Measurements from ENCODE around the gene HSD17B3. TPM values are rescaled to one million over a fixed set of nuclear protein-coding genes. Genes with fewer than 3 reads are reported as not detected.

Gene HSD17B3
- total RNA-seq, 1 donor from 2014 or later, result not detected

DNA sequence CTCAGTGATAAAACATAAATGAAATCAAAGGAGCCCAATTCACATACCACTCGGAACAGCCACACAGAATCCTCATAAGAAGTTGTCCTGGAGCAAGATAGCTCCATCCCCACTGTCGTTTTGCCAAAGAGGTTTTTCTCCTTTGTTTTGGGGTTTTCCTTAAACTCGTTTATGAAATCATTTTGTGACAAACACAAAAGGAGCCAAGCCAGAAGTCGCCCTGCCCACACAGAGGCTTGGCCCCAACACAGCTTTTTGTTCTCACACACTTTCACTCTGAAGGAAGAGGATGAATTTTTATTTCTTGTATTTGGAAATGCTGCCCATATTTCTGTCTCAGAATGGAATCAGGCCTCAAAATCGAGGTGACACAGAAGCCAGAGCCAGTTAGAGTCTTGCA lies 113.4 kb downstream of the HSD17B3 start:
- Histone ChIP-seq H3K36me3 (ENCODE audit: control insufficient read depth, insufficient read depth, low read length) (no peaks in the 10 kb centered on the region), H3K4me3 (ENCODE audit: low read depth, low read length) (no peak overlapping the region), H3K27me3 (ENCODE audit: control insufficient read depth, insufficient read depth, low read length) (no peaks in the 10 kb centered on the region)
- TF ChIP-seq, protein P1, sequence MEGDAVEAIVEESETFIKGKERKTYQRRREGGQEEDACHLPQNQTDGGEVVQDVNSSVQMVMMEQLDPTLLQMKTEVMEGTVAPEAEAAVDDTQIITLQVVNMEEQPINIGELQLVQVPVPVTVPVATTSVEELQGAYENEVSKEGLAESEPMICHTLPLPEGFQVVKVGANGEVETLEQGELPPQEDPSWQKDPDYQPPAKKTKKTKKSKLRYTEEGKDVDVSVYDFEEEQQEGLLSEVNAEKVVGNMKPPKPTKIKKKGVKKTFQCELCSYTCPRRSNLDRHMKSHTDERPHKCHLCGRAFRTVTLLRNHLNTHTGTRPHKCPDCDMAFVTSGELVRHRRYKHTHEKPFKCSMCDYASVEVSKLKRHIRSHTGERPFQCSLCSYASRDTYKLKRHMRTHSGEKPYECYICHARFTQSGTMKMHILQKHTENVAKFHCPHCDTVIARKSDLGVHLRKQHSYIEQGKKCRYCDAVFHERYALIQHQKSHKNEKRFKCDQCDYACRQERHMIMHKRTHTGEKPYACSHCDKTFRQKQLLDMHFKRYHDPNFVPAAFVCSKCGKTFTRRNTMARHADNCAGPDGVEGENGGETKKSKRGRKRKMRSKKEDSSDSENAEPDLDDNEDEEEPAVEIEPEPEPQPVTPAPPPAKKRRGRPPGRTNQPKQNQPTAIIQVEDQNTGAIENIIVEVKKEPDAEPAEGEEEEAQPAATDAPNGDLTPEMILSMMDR (IDR thresholded peaks at IDR 0.05; ENCODE audit: insufficient read depth, low read length, poor library complexity, severe bottlenecking), result no peak
- no peak for DNase-seq (ENCODE audit: low read depth)

GRCh38 chr9:96187151-96187555 lies 114.8 kb downstream of the HSD17B3 start:
- no peaks in the 10 kb centered on the region for H3K36me3 ChIP-seq (ENCODE audit: control insufficient read depth, insufficient read depth, low read length)
- no peak for DNase-seq (ENCODE audit: low read depth)

DNA sequence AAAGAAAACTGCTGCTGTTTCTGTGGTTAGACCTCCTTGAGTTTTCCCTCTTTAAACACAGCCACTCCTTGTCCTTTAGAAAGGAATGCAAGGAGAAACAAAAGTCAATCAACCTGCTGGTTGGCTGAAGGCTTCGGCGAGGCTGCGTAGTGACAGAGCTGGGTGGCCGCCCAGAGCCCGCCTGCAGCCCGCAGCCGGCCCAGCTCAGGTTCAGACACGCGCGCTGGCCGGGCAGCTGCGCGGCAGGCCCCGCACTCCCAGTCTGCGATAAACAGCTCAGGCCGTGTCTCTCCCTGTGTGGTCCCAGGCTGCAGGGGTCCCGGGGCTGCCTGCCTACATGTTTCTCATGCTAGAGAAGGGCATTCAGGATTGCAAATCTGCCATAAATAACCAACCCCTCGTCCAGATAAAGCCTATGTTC lies 115.4 kb downstream of the HSD17B3 start:
- no peaks in the 10 kb centered on the region for H3K36me3 ChIP-seq (ENCODE audit: control insufficient read depth, insufficient read depth, low read length)
- H3K4me3 ChIP-seq (ENCODE audit: low read depth, low read length), result no peak overlapping the region
- TF ChIP-seq, protein P1 (IDR thresholded peaks at IDR 0.05; ENCODE audit: insufficient read depth, low read length, poor library complexity, severe bottlenecking), result no peak
- peaks cover 5% of the 10 kb centered on the region for H3K27me3 ChIP-seq (ENCODE audit: control insufficient read depth, insufficient read depth, low read length)
- DNase-seq (ENCODE audit: low read depth), result no peak

More at GRCh38 chr9:96187151-96187555, 114.8 kb downstream of the HSD17B3 start:
- H3K27me3 ChIP-seq (ENCODE audit: control insufficient read depth, insufficient read depth, low read length), result peaks cover 3% of the 10 kb centered on the region
- TF ChIP-seq, protein P1 (IDR thresholded peaks at IDR 0.05; ENCODE audit: insufficient read depth, low read length, poor library complexity, severe bottlenecking), result no peak
- no peak overlapping the region for H3K4me3 ChIP-seq (ENCODE audit: low read depth, low read length)

DNA sequence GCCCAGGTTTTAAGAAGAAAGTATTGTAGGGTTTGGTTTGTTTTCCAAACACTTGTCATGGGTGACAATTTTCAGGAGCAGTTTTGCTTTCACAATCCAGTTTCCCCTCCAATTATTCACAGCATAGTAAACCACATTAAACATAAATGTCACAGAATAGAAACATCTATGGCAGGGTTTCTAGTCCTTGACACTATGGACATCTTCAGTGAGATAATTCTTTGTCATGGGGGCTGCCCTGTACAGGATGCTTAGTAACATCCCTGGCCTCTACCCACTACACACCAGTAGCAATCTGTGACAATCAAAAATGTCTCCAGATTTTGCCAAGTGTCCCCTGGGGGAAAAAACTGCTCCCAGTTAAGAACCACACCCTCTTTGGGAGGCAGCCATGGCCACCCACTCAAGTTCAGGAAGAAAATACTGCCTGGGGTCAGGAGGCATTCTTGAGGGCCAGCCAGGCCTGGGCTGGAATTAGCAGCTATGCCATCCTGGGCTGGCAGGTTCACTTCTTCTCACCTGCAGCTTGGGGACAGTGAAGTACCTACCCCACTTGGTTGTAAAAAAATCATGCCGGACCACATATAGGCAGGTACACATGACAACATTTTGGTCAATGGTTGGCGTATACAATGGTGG lies 116.3 kb downstream of the HSD17B3 start:
- TF ChIP-seq, protein P1 (IDR thresholded peaks at IDR 0.05; ENCODE audit: insufficient read depth, low read length, poor library complexity, severe bottlenecking), result no peak
- Histone ChIP-seq H3K27me3 (ENCODE audit: control insufficient read depth, insufficient read depth, low read length) (peaks cover 5% of the 10 kb centered on the region), H3K4me3 (ENCODE audit: low read depth, low read length) (no peak overlapping the region), H3K36me3 (ENCODE audit: control insufficient read depth, insufficient read depth, low read length) (no peaks in the 10 kb centered on the region)
- DNase-seq (ENCODE audit: low read depth), result no peak

Other genes starting within 250 kb of the HSD17B3 start
- 49.5 and 50.4 TPM in 2 replicates for gene SLC35D2, start 81.5 kb upstream of the HSD17B3 start, total RNA-seq
- gene ZNF367, start 116.2 kb upstream of the HSD17B3 start, total RNA-seq, result 1.4 and 2.4 TPM in 2 replicates
- 21.8 and 26.7 TPM in 2 replicates for gene HABP4, start 148.0 kb upstream of the HSD17B3 start, total RNA-seq